ENCODE data around the gene TRIM44.
"Not testable (repeated sequence)": the region's sequence is repeated elsewhere in the genome, so short reads cannot be mapped to it uniquely, and the experiment has no call there.

The TRIM44 gene

DNA sequence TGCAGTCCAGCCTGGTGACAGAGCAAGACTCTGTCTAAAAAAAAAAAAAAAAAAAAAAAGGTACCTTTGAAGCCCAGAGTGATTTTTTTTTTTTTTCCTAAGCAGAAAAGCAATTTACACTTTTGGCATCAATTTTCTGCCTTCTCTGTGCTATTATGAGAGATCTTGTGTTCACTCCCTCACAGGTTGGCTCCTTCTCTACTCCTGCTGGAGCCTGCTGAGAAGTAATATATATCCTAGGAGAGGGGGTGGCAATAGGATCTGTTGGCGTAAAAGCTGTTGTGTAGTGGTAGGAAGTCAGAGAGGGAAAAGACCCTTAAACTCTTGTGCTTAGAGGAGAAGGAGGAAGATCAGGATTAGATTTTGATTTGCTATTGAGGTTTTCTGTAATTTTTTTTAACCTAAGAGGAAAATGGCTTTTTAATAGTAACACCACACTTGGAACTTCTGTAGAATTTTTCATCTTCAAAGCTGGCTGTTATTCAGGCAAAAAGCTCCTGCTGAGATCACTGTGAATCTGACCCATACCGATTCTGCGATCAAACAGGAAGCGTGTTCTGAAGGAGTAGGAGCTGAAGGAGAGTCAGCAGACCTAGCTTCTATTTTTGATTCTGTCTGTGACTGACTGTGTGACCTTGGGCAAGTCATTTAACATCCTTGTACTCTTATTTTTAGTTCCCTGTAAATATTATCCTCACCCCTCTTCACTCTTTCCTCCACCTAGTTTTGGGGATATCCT lies 77.7 kb downstream of the TRIM44 start:
- H3K36me3 ChIP-seq (ENCODE audit: control insufficient read depth in 2 of 2, insufficient read depth in 2 of 2, low read length in 2 of 2): peaks cover 0 to 2% of the 10 kb centered on the region in 2 donors
- no peak overlapping the region for H3K4me3 ChIP-seq (ENCODE audit: low read length in 2 of 2)
- H3K9ac ChIP-seq (ENCODE audit: low read length in 2 of 2): no peak overlapping the region
- H3K9me3 ChIP-seq (ENCODE audit: control insufficient read depth in 2 of 2, low read length in 2 of 2): no peaks in the 10 kb centered on the region
- H3K27me3 ChIP-seq (ENCODE audit: control insufficient read depth in 1 of 2, insufficient read depth in 2 of 2, low read length in 2 of 2): no peaks in the 10 kb centered on the region
- no peak overlapping the region for H3K27ac ChIP-seq (ENCODE audit: low read length)
- no peaks in the 10 kb centered on the region for H3K4me1 ChIP-seq (ENCODE audit: control insufficient read depth, insufficient read depth, low read length)

DNA sequence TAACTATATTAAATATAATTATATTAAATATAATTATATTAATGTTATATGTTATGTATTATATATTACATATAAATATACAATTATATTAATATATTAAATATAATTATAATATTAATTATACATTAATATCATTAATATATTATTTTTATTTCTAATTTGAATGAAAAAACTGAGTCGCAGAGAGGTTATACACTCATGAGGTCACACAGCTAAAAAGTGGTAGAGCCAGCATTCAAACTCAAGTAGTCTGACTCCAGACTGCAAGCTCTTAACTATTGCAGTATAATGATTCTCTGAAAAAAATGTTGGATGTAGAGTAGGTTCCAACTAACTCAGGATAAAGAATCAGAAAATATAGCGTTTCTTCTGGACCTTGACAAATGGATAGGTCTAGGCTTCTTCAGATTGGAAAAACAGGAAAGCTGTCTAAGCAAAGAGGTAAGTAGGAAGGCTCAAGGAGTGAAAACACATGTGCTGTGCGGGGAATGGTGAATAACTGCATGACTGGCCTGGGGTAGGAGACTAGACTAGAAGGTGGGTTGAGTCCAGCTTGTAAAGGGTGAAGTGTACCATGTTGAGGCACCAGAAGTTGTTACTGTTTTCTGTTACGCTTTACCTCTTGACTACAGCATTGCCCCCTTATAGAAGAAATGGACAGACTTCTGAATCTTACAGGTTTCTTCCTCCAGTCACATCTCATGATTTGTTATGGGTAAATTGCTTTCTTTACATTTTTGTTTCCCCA lies 80.3 kb downstream of the TRIM44 start:
- Histone ChIP-seq H3K9ac (ENCODE audit: low read length in 2 of 2) (no peak overlapping the region), H3K27me3 (ENCODE audit: control insufficient read depth in 1 of 2, insufficient read depth in 2 of 2, low read length in 2 of 2) (no peaks in the 10 kb centered on the region), H3K9me3 (ENCODE audit: control insufficient read depth in 2 of 2, low read length in 2 of 2) (no peaks in the 10 kb centered on the region)

GRCh38 chr11:35746356-35747153 lies 84.0 kb downstream of the TRIM44 start:
- H3K9me3 ChIP-seq (ENCODE audit: control insufficient read depth in 2 of 2, low read length in 2 of 2): no peaks in the 10 kb centered on the region
- no peaks in the 10 kb centered on the region for H3K27me3 ChIP-seq (ENCODE audit: control insufficient read depth in 1 of 2, insufficient read depth in 2 of 2, low read length in 2 of 2)
- H3K4me1 ChIP-seq (ENCODE audit: control insufficient read depth, insufficient read depth, low read length): no peaks in the 10 kb centered on the region
- no peak overlapping the region for H3K9ac ChIP-seq (ENCODE audit: low read length in 2 of 2)
- H3K4me3 ChIP-seq (ENCODE audit: low read length in 2 of 2): no peak overlapping the region
- H3K27ac ChIP-seq (ENCODE audit: low read length): no peak overlapping the region
- H3K36me3 ChIP-seq (ENCODE audit: control insufficient read depth in 2 of 2, insufficient read depth in 2 of 2, low read length in 2 of 2): peaks cover 0 to 2% of the 10 kb centered on the region in 2 donors

More for the DNA sequence above, 80.3 kb downstream of the TRIM44 start:
- no peaks in the 10 kb centered on the region for H3K4me1 ChIP-seq (ENCODE audit: control insufficient read depth, insufficient read depth, low read length)
- H3K36me3 ChIP-seq (ENCODE audit: control insufficient read depth in 2 of 2, insufficient read depth in 2 of 2, low read length in 2 of 2): peaks cover 0 to 2% of the 10 kb centered on the region in 2 donors
- no peak overlapping the region for H3K27ac ChIP-seq (ENCODE audit: low read length)
- no peak overlapping the region for H3K4me3 ChIP-seq (ENCODE audit: low read length in 2 of 2)

DNA sequence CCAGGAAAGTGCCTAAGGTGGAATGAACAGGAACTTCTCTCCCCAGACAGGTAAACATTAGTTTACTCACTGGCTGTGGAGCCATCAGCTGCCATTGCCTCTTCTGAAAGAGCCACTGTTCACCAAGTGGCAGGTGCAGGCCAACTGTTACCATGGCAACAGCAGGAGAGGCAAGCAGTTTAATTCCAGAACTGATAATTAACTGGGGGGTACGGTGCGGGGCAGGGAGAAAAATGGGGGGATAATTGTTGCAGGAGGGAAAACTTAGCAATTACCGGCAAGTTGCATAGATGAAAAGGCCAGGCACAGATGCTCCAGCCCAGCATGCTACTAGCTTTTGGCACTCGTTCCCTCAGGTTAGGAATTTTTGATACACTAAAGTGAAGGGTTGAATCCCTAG lies 85.1 kb downstream of the TRIM44 start:
- Histone ChIP-seq H3K9me3 (ENCODE audit: control insufficient read depth in 2 of 2, low read length in 2 of 2) (no peaks in the 10 kb centered on the region), H3K27ac (ENCODE audit: low read length) (no peak overlapping the region), H3K4me1 (ENCODE audit: control insufficient read depth, insufficient read depth, low read length) (no peaks in the 10 kb centered on the region), H3K36me3 (ENCODE audit: control insufficient read depth in 2 of 2, insufficient read depth in 2 of 2, low read length in 2 of 2) (peaks cover 0 to 2% of the 10 kb centered on the region in 2 donors), H3K9ac (ENCODE audit: low read length in 2 of 2) (no peak overlapping the region), H3K27me3 (ENCODE audit: control insufficient read depth in 1 of 2, insufficient read depth in 2 of 2, low read length in 2 of 2) (no peaks in the 10 kb centered on the region), H3K4me3 (ENCODE audit: low read length in 2 of 2) (no peak overlapping the region)

DNA sequence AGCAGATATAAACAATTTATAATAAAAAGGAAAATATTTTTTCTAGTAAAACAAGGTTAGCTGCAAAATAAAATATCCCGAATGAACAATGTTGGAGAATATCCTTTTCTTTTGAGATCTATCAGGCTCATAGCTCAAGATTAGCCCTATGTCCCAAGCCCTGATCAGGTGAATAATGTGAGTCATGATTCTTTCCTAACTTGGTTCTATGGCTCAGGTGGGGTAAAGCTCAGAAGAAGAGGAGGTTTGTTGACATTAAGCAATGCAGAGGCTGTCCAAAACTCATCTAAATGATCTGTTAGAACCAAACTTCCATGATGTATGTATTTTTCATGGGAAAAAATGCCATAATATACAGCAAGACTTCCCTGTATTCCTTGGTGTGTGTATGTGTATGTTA lies 86.1 kb downstream of the TRIM44 start:
- no peak overlapping the region for H3K27ac ChIP-seq (ENCODE audit: low read length)
- H3K27me3 ChIP-seq (ENCODE audit: control insufficient read depth in 1 of 2, insufficient read depth in 2 of 2, low read length in 2 of 2): no peaks in the 10 kb centered on the region
- peaks cover 0 to 1% of the 10 kb centered on the region in 2 donors for H3K36me3 ChIP-seq (ENCODE audit: control insufficient read depth in 2 of 2, insufficient read depth in 2 of 2, low read length in 2 of 2)
- H3K4me1 ChIP-seq (ENCODE audit: control insufficient read depth, insufficient read depth, low read length): no peaks in the 10 kb centered on the region
- H3K9ac ChIP-seq (ENCODE audit: low read length in 2 of 2): no peak overlapping the region
- H3K4me3 ChIP-seq (ENCODE audit: low read length in 2 of 2): no peak overlapping the region
- H3K9me3 ChIP-seq (ENCODE audit: control insufficient read depth in 2 of 2, low read length in 2 of 2): no peaks in the 10 kb centered on the region

- no peaks in the 10 kb centered on the region for H3K36me3 ChIP-seq (ENCODE audit: control insufficient read depth in 2 of 2, insufficient read depth in 2 of 2, low read length in 2 of 2)
- H3K9me3 ChIP-seq (ENCODE audit: control insufficient read depth in 2 of 2, low read length in 2 of 2): no peaks in the 10 kb centered on the region
- no peak overlapping the region for H3K4me3 ChIP-seq (ENCODE audit: low read length in 2 of 2)
Observed at GRCh38 chr11:35750315-35750714, 87.7 kb downstream of the TRIM44 start.

DNA sequence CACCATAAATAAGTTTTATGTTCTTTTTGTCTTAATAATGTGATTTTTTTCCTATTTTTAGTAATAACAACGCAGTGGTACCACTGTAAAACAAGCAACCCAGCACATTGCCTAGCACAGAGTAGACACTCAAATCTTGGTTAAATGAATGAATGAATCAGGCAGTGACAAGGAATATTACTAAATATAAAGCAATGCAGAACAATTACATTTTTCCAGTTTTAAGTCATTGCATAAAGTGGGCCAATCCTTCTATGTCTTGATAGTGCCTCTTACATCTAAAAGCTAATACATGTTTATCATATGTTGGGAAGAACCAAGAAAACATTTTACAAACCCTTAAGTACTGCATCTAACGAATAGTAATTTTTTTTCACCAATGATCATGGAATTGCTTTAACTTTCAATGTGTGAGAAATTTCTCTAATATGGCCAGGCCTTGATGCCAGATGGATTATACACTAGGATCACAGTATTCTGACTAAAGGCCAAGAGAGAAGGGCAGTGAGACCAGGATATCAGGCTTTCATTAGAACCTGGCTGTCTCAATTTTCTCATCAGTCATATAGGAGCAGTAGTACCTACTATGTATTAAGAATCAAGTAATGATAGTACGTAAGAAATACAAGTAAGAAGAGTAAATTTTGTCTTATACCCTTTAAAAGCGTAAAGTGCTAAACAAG lies 88.5 kb downstream of the TRIM44 start:
- H3K27ac ChIP-seq (ENCODE audit: low read length): no peak overlapping the region

More at GRCh38 chr11:35750315-35750714, 87.7 kb downstream of the TRIM44 start:
- Histone ChIP-seq H3K4me1 (ENCODE audit: control insufficient read depth, insufficient read depth, low read length) (no peaks in the 10 kb centered on the region), H3K9ac (ENCODE audit: low read length in 2 of 2) (no peak overlapping the region), H3K27me3 (ENCODE audit: control insufficient read depth in 1 of 2, insufficient read depth in 2 of 2, low read length in 2 of 2) (no peaks in the 10 kb centered on the region), H3K27ac (ENCODE audit: low read length) (no peak overlapping the region)

DNA sequence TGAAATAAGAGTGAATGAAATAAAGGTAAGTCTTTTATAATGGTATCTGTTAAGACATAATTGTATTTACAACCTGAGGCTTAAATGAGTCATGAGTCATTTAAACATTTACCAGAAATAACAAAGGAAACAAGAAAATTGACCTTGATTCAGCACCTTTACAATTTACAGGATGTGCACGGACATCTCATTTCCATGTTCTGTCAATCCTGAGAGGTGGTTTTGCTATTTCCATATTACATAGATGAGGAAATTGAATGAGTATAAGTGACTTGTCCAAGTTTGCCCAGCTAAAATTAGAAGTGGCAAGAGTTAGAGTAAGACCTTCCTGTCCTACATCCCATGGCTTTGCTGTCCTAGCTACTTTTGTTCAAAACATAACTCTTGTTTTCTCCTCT lies 89.1 kb downstream of the TRIM44 start:
- no peaks in the 10 kb centered on the region for H3K36me3 ChIP-seq (ENCODE audit: control insufficient read depth in 2 of 2, insufficient read depth in 2 of 2, low read length in 2 of 2)
- H3K27me3 ChIP-seq (ENCODE audit: control insufficient read depth in 1 of 2, insufficient read depth in 2 of 2, low read length in 2 of 2): no peaks in the 10 kb centered on the region
- no peak overlapping the region for H3K27ac ChIP-seq (ENCODE audit: low read length)
- no peak overlapping the region for H3K9ac ChIP-seq (ENCODE audit: low read length in 2 of 2)
- no peaks in the 10 kb centered on the region for H3K4me1 ChIP-seq (ENCODE audit: control insufficient read depth, insufficient read depth, low read length)
- H3K4me3 ChIP-seq (ENCODE audit: low read length in 2 of 2): no peak overlapping the region
- no peaks in the 10 kb centered on the region for H3K9me3 ChIP-seq (ENCODE audit: control insufficient read depth in 2 of 2, low read length in 2 of 2)

More for the DNA sequence above, 88.5 kb downstream of the TRIM44 start:
- Histone ChIP-seq H3K9ac (ENCODE audit: low read length in 2 of 2) (no peak overlapping the region), H3K9me3 (ENCODE audit: control insufficient read depth in 2 of 2, low read length in 2 of 2) (no peaks in the 10 kb centered on the region), H3K4me1 (ENCODE audit: control insufficient read depth, insufficient read depth, low read length) (no peaks in the 10 kb centered on the region), H3K36me3 (ENCODE audit: control insufficient read depth in 2 of 2, insufficient read depth in 2 of 2, low read length in 2 of 2) (no peaks in the 10 kb centered on the region), H3K27me3 (ENCODE audit: control insufficient read depth in 1 of 2, insufficient read depth in 2 of 2, low read length in 2 of 2) (no peaks in the 10 kb centered on the region), H3K4me3 (ENCODE audit: low read length in 2 of 2) (no peak overlapping the region)

DNA sequence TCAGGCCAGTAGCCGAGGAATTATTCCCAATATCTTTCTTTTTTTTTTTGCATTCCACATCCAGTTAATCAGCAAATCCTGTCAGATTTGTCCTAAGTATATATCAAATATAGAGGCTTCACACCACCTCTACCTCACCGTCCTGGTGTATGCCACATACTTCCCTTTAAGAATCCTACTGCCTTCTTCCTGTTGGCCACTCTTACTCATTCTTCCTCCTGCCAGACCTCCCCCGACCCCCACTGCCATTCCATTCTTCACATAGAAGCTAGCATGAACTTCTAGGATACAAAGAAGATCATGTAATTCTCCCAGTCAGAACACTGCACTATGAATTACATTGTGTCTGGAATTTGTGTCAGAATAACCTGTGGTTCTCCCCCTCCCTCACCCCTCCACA lies 89.5 kb downstream of the TRIM44 start:
- no peaks in the 10 kb centered on the region for H3K27me3 ChIP-seq (ENCODE audit: control insufficient read depth in 1 of 2, insufficient read depth in 2 of 2, low read length in 2 of 2)
- no peak overlapping the region for H3K27ac ChIP-seq (ENCODE audit: low read length)
- H3K4me1 ChIP-seq (ENCODE audit: control insufficient read depth, insufficient read depth, low read length): no peaks in the 10 kb centered on the region
- H3K9ac ChIP-seq (ENCODE audit: low read length in 2 of 2): no peak overlapping the region
- H3K9me3 ChIP-seq (ENCODE audit: control insufficient read depth in 2 of 2, low read length in 2 of 2): no peaks in the 10 kb centered on the region
- no peak overlapping the region for H3K4me3 ChIP-seq (ENCODE audit: low read length in 2 of 2)
- H3K36me3 ChIP-seq (ENCODE audit: control insufficient read depth in 2 of 2, insufficient read depth in 2 of 2, low read length in 2 of 2): no peaks in the 10 kb centered on the region

- H3K9me3 ChIP-seq (ENCODE audit: control insufficient read depth in 2 of 2, low read length in 2 of 2); H3K4me1 ChIP-seq (ENCODE audit: control insufficient read depth, insufficient read depth, low read length); H3K36me3 ChIP-seq (ENCODE audit: control insufficient read depth in 2 of 2, insufficient read depth in 2 of 2, low read length in 2 of 2); H3K9ac ChIP-seq (ENCODE audit: low read length in 2 of 2); H3K27me3 ChIP-seq (ENCODE audit: control insufficient read depth in 1 of 2, insufficient read depth in 2 of 2, low read length in 2 of 2); H3K27ac ChIP-seq (ENCODE audit: low read length); H3K4me3 ChIP-seq (ENCODE audit: low read length in 2 of 2): not testable (repeated sequence)
Observed at GRCh38 chr11:35753573-35753972, 91.0 kb downstream of the TRIM44 start.

All from stomach smooth muscle (tissue), 2 donors.